GM12892 (cell line): ENCODE measurements around the gene PRSS12. TPM values are rescaled to one million over a fixed set of nuclear protein-coding genes. Genes with fewer than 3 reads are reported as not detected.
"Not testable (repeated sequence)": the region's sequence is repeated elsewhere in the genome, so short reads cannot be mapped to it uniquely, and the experiment has no call there.

Source experiments
- DNase-seq: peaks from one replicate; pipeline ENCODE4 v3.0.0; 2011; ENCODE audit not compliant: insufficient read length
- FAIRE-seq: peaks from 2 replicates; lab custom pipeline; 2011; peaks lifted over from hg19 to GRCh38; lab: Jason Lieb, UNC
- POLR2A ChIP-seq: IDR thresholded peaks from 2 replicates; pipeline ENCODE4 v1.6.1; 2011; ENCODE audit warnings: low read depth, low read length, control low read depth
- POLR2AphosphoS5 ChIP-seq: IDR thresholded peaks from 2 replicates; pipeline ENCODE4 v1.6.1; 2011; ENCODE audit warnings: low read depth, low read length, control low read depth
- TAF1 ChIP-seq: IDR thresholded peaks from 2 replicates; pipeline ENCODE4 v1.6.1; 2011; ENCODE audit warnings: low read depth, mild to moderate bottlenecking, control low read depth, low read length, borderline replicate concordance
- polyA plus RNA-seq: library from polyadenylated mRNA; unstranded; fragments of >200 nt; gene quantifications from one replicate; pipeline ENCODE4 v1.2.1, GENCODE V29; 2012; ENCODE audit warnings: missing spikeins, inconsistent platforms; ENCODE audit not compliant: missing spikeins

The PRSS12 gene, protein sequence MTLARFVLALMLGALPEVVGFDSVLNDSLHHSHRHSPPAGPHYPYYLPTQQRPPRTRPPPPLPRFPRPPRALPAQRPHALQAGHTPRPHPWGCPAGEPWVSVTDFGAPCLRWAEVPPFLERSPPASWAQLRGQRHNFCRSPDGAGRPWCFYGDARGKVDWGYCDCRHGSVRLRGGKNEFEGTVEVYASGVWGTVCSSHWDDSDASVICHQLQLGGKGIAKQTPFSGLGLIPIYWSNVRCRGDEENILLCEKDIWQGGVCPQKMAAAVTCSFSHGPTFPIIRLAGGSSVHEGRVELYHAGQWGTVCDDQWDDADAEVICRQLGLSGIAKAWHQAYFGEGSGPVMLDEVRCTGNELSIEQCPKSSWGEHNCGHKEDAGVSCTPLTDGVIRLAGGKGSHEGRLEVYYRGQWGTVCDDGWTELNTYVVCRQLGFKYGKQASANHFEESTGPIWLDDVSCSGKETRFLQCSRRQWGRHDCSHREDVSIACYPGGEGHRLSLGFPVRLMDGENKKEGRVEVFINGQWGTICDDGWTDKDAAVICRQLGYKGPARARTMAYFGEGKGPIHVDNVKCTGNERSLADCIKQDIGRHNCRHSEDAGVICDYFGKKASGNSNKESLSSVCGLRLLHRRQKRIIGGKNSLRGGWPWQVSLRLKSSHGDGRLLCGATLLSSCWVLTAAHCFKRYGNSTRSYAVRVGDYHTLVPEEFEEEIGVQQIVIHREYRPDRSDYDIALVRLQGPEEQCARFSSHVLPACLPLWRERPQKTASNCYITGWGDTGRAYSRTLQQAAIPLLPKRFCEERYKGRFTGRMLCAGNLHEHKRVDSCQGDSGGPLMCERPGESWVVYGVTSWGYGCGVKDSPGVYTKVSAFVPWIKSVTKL
- polyA plus RNA-seq = 0.19 TPM

DNA sequence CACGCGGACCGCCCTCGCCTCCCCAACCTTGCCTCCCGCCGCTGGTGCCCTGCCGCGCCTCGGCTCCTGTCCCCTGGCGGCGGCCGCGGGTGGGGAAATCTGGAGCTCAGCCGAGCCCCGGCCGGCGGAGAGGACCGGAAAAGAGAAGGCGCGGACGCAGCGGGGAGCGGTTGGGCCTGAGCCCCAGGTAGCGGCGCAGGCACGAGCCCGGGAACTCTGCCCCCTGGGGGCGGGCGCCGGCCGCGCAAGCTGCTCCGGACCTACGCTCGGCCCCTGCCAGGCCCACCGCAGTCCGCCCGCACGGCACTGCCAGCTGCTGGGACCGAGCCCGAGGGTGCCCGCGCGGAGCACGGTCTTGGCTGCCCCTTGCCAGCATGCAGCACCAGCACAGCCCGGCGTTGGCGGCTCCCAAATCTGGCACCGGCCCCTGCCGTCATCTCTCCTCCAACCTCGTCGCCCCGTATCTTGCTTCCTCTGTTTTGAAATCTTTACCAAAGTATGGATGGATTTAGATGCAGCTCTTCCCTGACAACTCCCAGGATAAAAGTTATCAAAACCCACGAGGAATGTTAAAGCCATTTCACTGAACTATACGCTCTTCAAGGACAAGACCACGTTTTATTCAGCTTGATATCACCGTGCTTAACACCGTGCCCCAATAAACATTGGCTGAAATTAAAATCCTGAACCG, at the start of gene PRSS12:
TSS of gene PRSS12 (minus strand) at position 161 of the 691 bp plus-strand sequence. CDS start 283 bp downstream, outside the sequence.
- DNase-seq = peak; percentile 70
- TF ChIP-seq POLR2AphosphoS5 = no peak
- TF ChIP-seq POLR2A = no peak
- TF ChIP-seq TAF1 = no peak
- peak; percentile 73 for FAIRE-seq

DNA sequence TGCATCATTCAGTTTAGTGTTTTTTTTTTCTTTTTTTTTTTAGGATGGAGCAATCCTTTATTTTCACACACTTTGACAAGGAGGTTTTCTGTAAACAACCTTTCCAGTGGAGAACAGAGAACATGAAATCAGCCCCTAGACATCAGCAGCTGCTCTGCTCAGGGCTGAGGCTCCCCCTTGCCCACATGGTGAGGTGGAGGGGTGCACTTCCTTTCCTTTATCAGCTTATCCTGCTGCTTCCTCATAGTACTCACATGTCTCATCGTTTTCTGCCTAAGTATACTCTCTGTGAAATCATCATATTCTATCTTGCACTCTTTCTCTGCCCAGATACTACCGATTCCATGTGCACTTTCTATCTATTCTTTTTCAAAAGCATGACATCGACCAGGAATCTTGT, 47.6 kb upstream of the PRSS12 start:
- DNase-seq = no peak
- no peak for FAIRE-seq
- no peak for TF ChIP-seq POLR2A
- TF ChIP-seq TAF1 = no peak
- TF ChIP-seq POLR2AphosphoS5 = no peak

DNA sequence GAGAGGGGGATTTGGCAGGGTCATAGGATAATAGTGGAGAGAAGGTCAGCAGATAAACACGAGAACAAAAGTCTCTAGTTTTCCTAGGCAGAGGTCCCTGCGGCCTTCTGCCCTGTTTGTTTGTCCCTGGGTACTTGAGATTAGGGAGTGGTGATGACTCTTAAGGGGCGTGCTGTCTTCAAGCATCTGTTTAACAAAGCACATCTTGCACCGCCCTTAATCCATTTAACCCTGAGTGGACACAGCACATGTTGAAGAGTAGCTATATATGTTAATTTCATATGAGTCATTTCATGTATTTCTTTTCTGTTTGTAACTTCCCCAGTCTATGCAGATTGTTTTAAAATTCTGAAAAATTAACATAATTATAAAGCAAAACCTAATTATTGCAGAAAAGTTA, 47.1 kb upstream of the PRSS12 start:
- DNase-seq, FAIRE-seq: not testable (repeated sequence)

DNA sequence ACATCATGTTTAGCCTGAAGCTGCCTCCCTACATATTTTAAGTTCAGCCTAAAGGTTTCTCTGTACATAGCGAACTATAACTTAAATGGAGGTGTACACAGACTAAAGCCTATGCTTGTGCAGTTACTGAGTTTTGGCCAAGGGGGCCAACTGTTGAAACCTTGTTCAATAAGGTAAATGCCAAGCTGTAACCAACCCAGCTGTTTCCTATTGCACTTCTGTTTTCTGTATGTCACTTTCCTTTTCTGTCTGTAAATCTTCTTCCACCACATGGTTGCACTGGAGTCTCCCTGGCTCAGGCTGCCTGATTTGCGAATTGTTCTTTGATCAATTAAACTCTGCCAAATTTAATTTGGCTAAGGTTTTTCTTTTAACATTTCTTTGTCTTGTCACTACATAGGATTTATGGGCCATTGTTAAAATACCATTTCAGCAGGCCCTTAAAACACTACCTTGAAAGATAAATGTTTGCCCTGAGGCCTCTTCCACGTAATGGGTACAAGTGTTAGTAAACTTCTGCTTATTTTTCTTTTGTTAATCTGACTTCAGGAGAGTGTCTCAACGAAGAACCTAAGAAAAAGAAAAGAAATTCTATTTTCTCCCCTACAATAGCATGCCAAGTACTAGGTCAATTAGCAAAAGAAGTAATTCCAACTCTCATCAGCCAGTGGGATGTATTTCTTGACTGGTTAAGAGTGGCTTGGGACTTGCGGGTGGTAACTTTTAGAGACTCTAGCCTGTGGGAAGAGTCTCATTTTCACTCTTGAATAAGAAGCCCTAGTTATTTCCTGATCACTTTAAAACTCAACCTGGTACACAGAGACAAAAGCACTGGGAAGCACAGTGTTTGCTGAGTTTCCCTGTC, 45.7 kb upstream of the PRSS12 start:
- DNase-seq (no peak), FAIRE-seq (peak; percentile 85)
- TF ChIP-seq POLR2AphosphoS5 = no peak
- no peak for TF ChIP-seq TAF1
- TF ChIP-seq POLR2A = no peak

DNA sequence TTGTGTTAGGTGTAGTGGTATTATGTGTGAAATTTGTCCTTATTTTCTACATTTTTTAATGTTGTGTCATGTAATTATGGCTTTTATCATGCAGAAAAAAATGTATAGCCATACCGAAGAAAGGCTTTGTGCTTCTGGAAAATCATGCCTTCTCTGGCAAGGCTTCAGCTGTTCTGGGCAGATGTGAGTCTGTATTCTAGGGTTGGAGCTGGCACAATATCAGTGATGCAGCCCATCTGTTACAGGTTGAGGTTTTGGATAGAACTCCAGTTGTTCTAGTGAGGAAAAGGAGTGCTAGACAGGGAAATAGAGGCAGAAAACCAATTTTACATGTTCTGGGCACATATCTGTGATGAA, 44.8 kb upstream of the PRSS12 start:
- FAIRE-seq (no peak), DNase-seq (no peak)
- TF ChIP-seq POLR2A (no peak), TAF1 (no peak), POLR2AphosphoS5 (no peak)

DNA sequence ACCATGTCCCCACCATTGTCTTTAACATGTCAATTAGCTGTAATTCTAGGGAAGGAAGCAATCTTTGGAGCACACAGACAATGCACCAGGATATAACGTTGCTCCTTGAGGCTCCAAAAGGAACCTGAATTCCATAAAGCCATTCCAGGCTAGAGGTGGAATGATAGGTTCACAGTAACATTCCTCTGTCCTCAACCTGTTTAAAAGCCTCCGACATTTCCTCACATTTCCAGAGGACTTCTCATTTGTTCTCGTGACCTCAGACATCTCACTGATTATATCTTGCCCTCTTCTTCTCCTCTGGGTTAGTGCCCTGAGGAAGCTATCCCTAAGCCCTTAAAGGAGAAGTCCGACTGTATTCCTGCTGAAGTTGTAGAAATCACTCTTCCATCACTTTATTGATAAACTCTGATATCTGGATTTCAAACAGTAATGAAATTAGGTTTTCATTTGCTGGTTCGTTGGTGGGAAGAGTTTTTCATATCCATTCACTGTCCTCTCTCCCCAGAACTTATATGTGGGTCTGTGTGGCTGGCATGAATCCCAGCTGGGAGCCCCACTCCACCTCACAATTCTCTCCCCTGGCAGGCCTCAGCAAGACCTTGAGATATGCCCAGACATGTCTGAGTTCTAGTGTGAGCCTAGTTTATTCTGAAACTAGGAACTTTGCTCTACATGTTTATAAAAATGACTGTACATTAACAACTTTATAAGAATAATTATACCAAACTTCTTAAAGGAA, 44.2 kb upstream of the PRSS12 start:
- no peak for FAIRE-seq
- DNase-seq = no peak
- TF ChIP-seq POLR2A = no peak
- TF ChIP-seq POLR2AphosphoS5 = no peak
- no peak for TF ChIP-seq TAF1

DNA sequence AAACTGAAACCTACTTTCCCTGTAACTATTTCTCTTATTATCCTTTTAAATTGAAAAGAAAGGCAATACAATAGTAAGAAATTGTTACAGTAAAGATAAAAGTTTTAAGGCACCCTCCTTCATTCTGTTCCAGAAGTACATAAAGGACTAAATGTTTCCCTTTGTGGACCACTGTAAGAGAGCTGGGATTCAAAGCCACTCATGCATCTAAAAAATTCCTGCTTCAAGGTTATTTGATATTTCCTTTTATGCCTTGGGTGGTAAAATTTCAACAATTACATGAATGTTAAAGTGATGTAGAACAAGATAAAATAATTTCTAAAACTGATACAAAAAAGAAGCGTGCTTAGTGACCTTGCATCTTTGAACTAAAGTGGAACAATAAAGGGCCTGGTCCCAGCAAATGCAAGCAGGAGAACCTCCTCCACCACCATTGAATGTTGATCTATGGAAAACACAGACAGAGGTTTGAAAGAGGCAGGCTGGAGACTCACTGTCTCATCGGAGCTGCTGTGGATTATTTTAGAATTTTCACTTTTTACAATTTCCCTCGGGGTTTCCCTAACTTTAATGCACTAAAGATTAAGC, 42.3 kb upstream of the PRSS12 start:
- TF ChIP-seq POLR2AphosphoS5 = no peak
- no peak for TF ChIP-seq TAF1
- no peak for TF ChIP-seq POLR2A
- FAIRE-seq = no peak
- DNase-seq = no peak

DNA sequence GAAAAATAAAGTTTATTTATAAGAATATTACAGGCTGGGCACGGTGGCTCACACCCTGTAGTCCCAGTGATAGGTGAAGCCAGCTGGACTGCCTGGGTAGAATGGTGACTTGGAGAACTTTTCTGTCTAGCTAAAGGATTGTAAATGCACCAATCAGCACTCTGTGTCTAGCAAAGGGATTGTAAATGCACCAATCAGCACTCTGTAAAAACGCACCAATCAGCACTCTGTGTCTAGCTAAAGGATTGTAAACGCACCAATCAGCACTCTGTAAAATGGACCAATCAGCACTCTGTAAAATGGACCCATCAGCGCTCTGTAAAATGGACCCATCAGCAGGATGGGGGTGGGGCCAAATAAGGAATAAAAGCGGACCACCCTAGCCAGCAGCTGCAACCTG, 39.7 kb upstream of the PRSS12 start:
- not testable (repeated sequence) for FAIRE-seq, DNase-seq

DNA sequence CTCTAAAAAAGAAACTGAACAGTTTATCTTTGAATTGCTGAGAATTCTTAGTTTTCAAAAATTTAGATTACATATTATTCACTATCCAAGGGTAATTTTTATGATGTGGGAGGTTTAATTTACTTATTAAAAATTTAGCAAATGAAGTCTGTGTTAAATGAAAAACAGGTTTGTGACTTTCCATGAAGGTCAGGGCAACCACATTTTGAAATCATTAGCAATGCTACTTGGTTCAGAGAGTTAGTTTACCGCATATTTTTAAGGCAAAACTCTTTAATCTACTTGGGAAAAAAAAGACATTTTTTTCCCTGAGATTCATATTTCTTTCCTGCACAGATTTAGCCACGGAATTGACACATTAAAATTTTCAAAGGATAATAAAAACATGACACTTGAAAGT, 37.3 kb upstream of the PRSS12 start:
- no peak for DNase-seq
- FAIRE-seq = no peak
- TF ChIP-seq POLR2AphosphoS5 = no peak
- TF ChIP-seq TAF1 = no peak
- no peak for TF ChIP-seq POLR2A

DNA sequence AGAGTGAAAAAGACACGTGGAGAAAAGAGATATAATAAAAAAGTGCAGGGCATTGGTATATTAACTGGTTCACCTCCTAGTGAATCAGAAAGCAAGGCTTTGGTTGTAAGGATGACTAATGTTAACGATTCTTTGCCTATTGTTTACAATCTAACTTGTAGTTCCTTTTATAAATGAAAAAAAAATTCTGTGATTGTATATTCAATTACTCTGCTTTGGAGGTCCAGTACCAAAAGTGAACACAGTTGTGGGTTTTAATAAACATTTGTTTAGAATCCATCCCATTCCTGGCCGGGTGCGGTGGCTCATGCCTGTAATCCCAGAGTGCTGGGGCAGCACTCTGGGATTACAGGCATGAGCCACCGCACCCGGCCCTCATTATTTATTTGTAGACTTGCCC, 36.9 kb upstream of the PRSS12 start:
- FAIRE-seq (no peak), DNase-seq (no peak)
- TF ChIP-seq POLR2A (no peak), TAF1 (no peak), POLR2AphosphoS5 (no peak)
